Keratinocyte (primary cell): ENCODE measurements around the gene AGAP1.

ENCODE experiments used
- EZH2 ChIP-seq: IDR thresholded peaks from one replicate; pipeline ENCODE4 v1.6.1; 2012; ENCODE audit warnings: inconsistent platforms, mild to moderate bottlenecking, low read length, moderate library complexity
- TF ChIP-seq, protein P1 (sequence below), 3 experiments: IDR thresholded peaks in 1 of 3; conservative IDR thresholded peaks in 1 of 3; optimal IDR thresholded peaks in 1 of 3; 2 replicates in 2 of 3; 3 replicates in 1 of 3; pipeline versions ENCODE3 to v1.5.1; 2011; ENCODE audit warnings: low read length in 3 of 3, mild to moderate bottlenecking in 3 of 3, moderate library complexity in 2 of 3, control low read depth in 1 of 3, inconsistent platforms in 1 of 3; ENCODE audit not compliant: insufficient read depth in 2 of 3; ENCODE audit errors: extremely low read depth in 1 of 3

DNA sequence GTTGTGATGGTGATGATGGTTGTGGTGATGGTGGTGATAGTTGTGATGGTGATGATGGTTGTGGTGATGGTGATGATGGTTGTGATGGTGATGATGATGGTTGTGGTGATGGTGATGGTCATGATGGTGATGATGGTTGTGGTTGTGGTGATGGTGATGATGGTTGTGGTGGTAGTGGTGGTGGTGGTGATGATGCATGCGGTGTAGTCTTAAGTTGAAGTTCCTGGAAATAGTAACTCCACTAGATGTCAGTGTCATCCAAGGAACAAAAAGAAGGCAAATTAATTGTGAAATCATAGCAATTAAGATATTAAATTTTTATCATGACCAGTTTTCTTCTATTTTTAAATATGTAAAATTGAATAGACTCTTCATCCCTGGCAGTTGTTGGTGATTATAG lies 309.2 kb downstream of the AGAP1 start:
- TF ChIP-seq, protein P1, sequence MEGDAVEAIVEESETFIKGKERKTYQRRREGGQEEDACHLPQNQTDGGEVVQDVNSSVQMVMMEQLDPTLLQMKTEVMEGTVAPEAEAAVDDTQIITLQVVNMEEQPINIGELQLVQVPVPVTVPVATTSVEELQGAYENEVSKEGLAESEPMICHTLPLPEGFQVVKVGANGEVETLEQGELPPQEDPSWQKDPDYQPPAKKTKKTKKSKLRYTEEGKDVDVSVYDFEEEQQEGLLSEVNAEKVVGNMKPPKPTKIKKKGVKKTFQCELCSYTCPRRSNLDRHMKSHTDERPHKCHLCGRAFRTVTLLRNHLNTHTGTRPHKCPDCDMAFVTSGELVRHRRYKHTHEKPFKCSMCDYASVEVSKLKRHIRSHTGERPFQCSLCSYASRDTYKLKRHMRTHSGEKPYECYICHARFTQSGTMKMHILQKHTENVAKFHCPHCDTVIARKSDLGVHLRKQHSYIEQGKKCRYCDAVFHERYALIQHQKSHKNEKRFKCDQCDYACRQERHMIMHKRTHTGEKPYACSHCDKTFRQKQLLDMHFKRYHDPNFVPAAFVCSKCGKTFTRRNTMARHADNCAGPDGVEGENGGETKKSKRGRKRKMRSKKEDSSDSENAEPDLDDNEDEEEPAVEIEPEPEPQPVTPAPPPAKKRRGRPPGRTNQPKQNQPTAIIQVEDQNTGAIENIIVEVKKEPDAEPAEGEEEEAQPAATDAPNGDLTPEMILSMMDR (optimal IDR thresholded peaks at IDR 0.05 in 1 of 3, IDR thresholded peaks at IDR 0.05 in 1 of 3, conservative IDR thresholded peaks at IDR 0.05 in 1 of 3; ENCODE audit: extremely low read depth in 1 of 3, insufficient read depth in 2 of 3, low read length in 3 of 3) = peak in 2 of 3 experiments; percentile 7 to 19
- no peak for TF ChIP-seq EZH2
